Measurements from ENCODE around the gene SMC3.
"Not testable (repeated sequence)": the region's sequence is repeated elsewhere in the genome, so short reads cannot be mapped to it uniquely, and the experiment has no call there.

Gene SMC3

DNA sequence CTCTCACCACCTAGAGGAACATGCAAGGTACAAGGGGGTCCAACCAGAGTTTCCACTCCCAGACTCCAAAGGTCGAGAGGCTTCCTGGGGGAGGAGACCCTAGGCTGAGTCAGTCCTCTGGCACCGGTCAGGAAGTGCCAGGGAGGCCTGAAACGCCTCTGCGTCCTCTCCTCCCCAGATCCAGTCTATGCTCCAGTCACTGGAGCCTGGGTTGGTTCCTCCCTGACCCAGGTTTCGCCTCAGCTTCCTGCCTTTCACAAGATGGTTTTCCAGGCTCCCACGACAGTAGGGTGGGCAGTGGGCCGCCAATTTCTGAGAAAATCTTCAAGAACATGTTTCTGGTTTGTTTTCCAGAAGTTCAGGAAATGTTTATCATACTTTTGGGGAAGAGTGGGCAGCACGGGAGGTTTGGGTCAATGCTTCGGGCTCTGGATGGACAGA lies 39.7 kb upstream of the SMC3 start:
- CTCF ChIA-PET: interaction anchor here (1.0 kb wide), 1 partner anchor 21 kb away, joined by 3 read pairs; no protein-coding TSS in a partner anchor

DNA sequence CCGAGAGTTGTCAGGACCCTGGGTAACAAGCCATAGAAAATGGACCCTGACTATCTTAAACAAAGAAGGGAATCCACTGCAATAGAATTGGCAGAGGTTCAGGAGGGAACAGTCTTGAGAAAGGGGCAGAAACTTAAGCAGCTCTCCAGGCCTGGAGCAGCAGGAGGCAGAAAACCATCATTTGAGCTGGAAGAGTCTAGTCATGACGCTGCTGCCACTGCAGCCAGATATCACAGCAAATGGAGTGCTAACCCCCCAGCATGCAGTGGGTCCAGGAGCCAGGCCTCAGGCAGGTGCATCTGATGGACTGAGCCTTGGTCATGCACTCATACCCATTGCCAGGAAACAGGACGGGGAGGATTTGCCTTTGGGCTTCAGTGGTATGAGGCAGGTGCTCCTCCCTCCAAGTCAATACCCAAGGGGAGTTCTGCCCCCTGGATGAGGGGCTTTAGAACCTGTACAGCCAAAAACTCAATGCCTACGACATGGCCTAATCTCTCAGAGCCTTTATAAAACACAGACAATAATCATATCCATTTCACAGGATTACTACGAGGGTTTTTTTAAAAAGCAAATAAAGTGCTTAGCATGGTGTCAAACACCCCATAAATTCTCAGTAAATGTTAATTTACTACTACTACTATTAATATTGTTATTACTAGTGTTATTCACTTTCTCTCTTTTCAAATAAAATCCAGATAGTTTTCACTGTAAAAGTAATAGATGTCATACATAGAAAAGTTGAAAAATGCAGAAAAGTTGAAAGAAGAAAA lies 39.1 kb upstream of the SMC3 start:
- H3K9me3 ChIP-seq (ENCODE audit: control extremely low read depth in 1 of 5, control insufficient read depth in 4 of 5, insufficient read depth in 2 of 5, low read depth in 1 of 5, low read length in 4 of 5): no peaks in the 10 kb centered on the region
- no peak overlapping the region for H3K27ac ChIP-seq (ENCODE audit: insufficient read depth in 1 of 2, low read depth in 1 of 2, low read length in 2 of 2, poor library complexity in 1 of 2, severe bottlenecking in 2 of 2)
- peaks cover 0 to 11% (median 5%) of the 10 kb centered on the region in 5 experiments for H3K27me3 ChIP-seq (replicated peaks in 2 of 5; ENCODE audit: control insufficient read depth in 4 of 5, insufficient read depth in 5 of 5, low read length in 4 of 5)
- H3K4me3 ChIP-seq (ENCODE audit: control insufficient read depth in 1 of 7, extremely low read depth in 1 of 7, insufficient read depth in 4 of 7, low read depth in 2 of 7, low read length in 6 of 7): no peak overlapping the region
- 95% methylated on average over 4 of the region's 5 CpGs for WGBS (ENCODE audit: insufficient coverage)
- H3K36me3 ChIP-seq (ENCODE audit: control insufficient read depth in 4 of 4, insufficient read depth in 4 of 4, low read length in 3 of 4): no peaks in the 10 kb centered on the region
- peaks cover 0 to 28% (median 4%) of the 10 kb centered on the region in 4 experiments for H3K4me1 ChIP-seq (ENCODE audit: control extremely low read depth in 1 of 4, control insufficient read depth in 4 of 4, insufficient read depth in 4 of 4, low read length in 3 of 4)
- POLR2A ChIA-PET: no interaction called here
- CTCF ChIA-PET: interaction anchor here (1.0 to 1.2 kb wide), 2 partner anchors 18 to 22 kb away, joined by 3 read pairs; no protein-coding TSS in a partner anchor
- no peak for DNase-seq

More for the DNA sequence above, 39.7 kb upstream of the SMC3 start:
- Histone ChIP-seq H3K27me3 (replicated peaks in 2 of 5; ENCODE audit: control insufficient read depth in 4 of 5, insufficient read depth in 5 of 5, low read length in 4 of 5) (peaks cover 0 to 11% (median 5%) of the 10 kb centered on the region in 5 experiments), H3K27ac (ENCODE audit: insufficient read depth in 1 of 2, low read depth in 1 of 2, low read length in 2 of 2, poor library complexity in 1 of 2, severe bottlenecking in 2 of 2) (no peak overlapping the region), H3K4me1 (ENCODE audit: control extremely low read depth in 1 of 4, control insufficient read depth in 4 of 4, insufficient read depth in 4 of 4, low read length in 3 of 4) (peaks cover 0 to 21% (median 4%) of the 10 kb centered on the region in 4 experiments), H3K36me3 (ENCODE audit: control insufficient read depth in 4 of 4, insufficient read depth in 4 of 4, low read length in 3 of 4) (no peaks in the 10 kb centered on the region), H3K4me3 (ENCODE audit: control insufficient read depth in 1 of 7, extremely low read depth in 1 of 7, insufficient read depth in 4 of 7, low read depth in 2 of 7, low read length in 6 of 7) (no peak overlapping the region), H3K9me3 (ENCODE audit: control extremely low read depth in 1 of 5, control insufficient read depth in 4 of 5, insufficient read depth in 2 of 5, low read depth in 1 of 5, low read length in 4 of 5) (no peaks in the 10 kb centered on the region)
- POLR2A ChIA-PET: no interaction called here
- no peak for DNase-seq
- 88% methylated on average over 9 of the region's 9 CpGs for WGBS (ENCODE audit: insufficient coverage)

- CTCF ChIA-PET: interaction anchor here (1.2 kb wide), 1 partner anchor 18 kb away, joined by 3 read pairs; no protein-coding TSS in a partner anchor
- H3K4me3 ChIP-seq (ENCODE audit: control insufficient read depth in 1 of 7, extremely low read depth in 1 of 7, insufficient read depth in 4 of 7, low read depth in 2 of 7, low read length in 6 of 7); POLR2A ChIA-PET; H3K9me3 ChIP-seq (ENCODE audit: control extremely low read depth in 1 of 5, control insufficient read depth in 4 of 5, insufficient read depth in 2 of 5, low read depth in 1 of 5, low read length in 4 of 5); H3K36me3 ChIP-seq (ENCODE audit: control insufficient read depth in 4 of 4, insufficient read depth in 4 of 4, low read length in 3 of 4); H3K27ac ChIP-seq (ENCODE audit: insufficient read depth in 1 of 2, low read depth in 1 of 2, low read length in 2 of 2, poor library complexity in 1 of 2, severe bottlenecking in 2 of 2): not testable (repeated sequence)
- WGBS (ENCODE audit: insufficient coverage): 100% methylated on average over 5 of the region's 8 CpGs
- peaks cover 0 to 30% (median 4%) of the 10 kb centered on the region in 4 experiments for H3K4me1 ChIP-seq (ENCODE audit: control extremely low read depth in 1 of 4, control insufficient read depth in 4 of 4, insufficient read depth in 4 of 4, low read length in 3 of 4)
- peak in 1 of 3 donors; percentile 16 for DNase-seq
- H3K27me3 ChIP-seq (replicated peaks in 2 of 5; ENCODE audit: control insufficient read depth in 4 of 5, insufficient read depth in 5 of 5, low read length in 4 of 5): peaks cover 0 to 11% (median 5%) of the 10 kb centered on the region in 5 experiments
Observed at GRCh38 chr10:110528997-110529524, 38.4 kb upstream of the SMC3 start.

DNA sequence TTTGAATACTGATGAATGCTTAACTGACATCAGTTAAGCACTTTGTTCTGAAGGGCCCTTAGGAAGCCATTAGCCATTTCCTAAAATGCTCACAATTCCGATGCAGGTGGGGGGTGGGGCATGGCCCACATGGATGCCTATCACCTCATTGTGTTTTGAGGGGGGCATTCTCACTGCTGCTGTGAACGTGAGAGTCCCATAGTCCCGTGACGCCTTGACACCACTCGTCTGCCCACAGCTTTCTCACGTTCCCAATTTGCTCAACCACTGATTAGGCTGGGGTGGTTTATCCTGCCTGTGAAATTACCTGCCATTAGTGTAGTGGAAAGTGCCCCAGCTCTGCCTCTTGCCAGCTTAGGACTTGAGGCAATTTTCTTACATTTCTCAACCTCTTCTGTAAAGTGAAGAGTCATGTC lies 37.9 kb upstream of the SMC3 start:
- no peak for DNase-seq
- H3K27me3 ChIP-seq (replicated peaks in 2 of 5; ENCODE audit: control insufficient read depth in 4 of 5, insufficient read depth in 5 of 5, low read length in 4 of 5): peaks cover 0 to 11% (median 5%) of the 10 kb centered on the region in 5 experiments
- peaks cover 0 to 36% (median 4%) of the 10 kb centered on the region in 4 experiments for H3K4me1 ChIP-seq (ENCODE audit: control extremely low read depth in 1 of 4, control insufficient read depth in 4 of 4, insufficient read depth in 4 of 4, low read length in 3 of 4)
- H3K36me3 ChIP-seq (ENCODE audit: control insufficient read depth in 4 of 4, insufficient read depth in 4 of 4, low read length in 3 of 4): no peaks in the 10 kb centered on the region
- 95% methylated on average over 5 of the region's 6 CpGs for WGBS (ENCODE audit: insufficient coverage)
- H3K27ac ChIP-seq (ENCODE audit: insufficient read depth in 1 of 2, low read depth in 1 of 2, low read length in 2 of 2, poor library complexity in 1 of 2, severe bottlenecking in 2 of 2): no peak overlapping the region
- H3K4me3 ChIP-seq (ENCODE audit: control insufficient read depth in 1 of 7, extremely low read depth in 1 of 7, insufficient read depth in 4 of 7, low read depth in 2 of 7, low read length in 6 of 7): no peak overlapping the region
- ChIA-PET CTCF (interaction anchor here (1.2 kb wide), 1 partner anchor 17 kb away, joined by 3 read pairs; no protein-coding TSS in a partner anchor), POLR2A (no interaction called here)
- no peaks in the 10 kb centered on the region for H3K9me3 ChIP-seq (ENCODE audit: control extremely low read depth in 1 of 5, control insufficient read depth in 4 of 5, insufficient read depth in 2 of 5, low read depth in 1 of 5, low read length in 4 of 5)

DNA sequence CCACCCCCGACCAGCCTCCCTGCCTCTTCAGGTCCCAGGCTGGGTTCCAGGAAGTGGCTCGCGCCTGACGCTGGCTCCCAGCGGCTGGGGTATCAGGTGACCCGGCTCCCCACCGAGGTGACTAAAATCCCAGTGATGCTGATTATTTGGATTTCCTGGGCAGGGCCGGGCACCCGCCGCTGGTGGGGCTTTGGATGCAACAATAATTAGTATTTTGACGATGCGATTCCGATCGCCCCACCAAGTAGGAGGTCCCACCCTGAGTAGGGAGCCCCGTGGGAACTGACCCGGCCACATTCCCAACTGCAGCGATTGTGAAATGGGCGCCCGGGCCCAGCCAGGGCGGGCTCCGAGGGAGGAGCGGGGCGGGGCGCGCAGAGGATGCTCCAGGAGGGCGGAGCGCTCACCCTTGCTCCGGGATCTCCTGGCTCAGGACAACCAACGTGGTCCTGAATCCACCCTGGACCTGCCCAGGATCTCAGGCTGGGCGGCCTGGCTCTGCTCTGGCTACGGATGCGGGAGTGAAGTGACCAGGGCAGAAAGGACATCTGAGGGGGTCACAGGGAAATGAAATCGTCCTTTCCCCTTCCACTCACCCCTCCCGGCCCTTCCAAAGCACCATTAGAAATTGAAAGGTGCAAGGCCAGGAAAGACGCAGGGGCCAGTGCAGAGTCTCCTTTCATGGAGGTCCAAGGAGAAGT lies 37.2 kb upstream of the SMC3 start:
- Histone ChIP-seq H3K9me3 (ENCODE audit: control extremely low read depth in 1 of 5, control insufficient read depth in 4 of 5, insufficient read depth in 2 of 5, low read depth in 1 of 5, low read length in 4 of 5) (no peaks in the 10 kb centered on the region), H3K4me1 (ENCODE audit: control extremely low read depth in 1 of 4, control insufficient read depth in 4 of 4, insufficient read depth in 4 of 4, low read length in 3 of 4) (peaks cover 0 to 41% (median 4%) of the 10 kb centered on the region in 4 experiments), H3K4me3 (ENCODE audit: control insufficient read depth in 1 of 7, extremely low read depth in 1 of 7, insufficient read depth in 4 of 7, low read depth in 2 of 7, low read length in 6 of 7) (peak overlapping the region in 1 of 7 experiments; percentile 19), H3K27me3 (replicated peaks in 2 of 5; ENCODE audit: control insufficient read depth in 4 of 5, insufficient read depth in 5 of 5, low read length in 4 of 5) (peaks cover 0 to 11% (median 5%) of the 10 kb centered on the region in 5 experiments), H3K36me3 (ENCODE audit: control insufficient read depth in 4 of 4, insufficient read depth in 4 of 4, low read length in 3 of 4) (no peaks in the 10 kb centered on the region), H3K27ac (ENCODE audit: insufficient read depth in 1 of 2, low read depth in 1 of 2, low read length in 2 of 2, poor library complexity in 1 of 2, severe bottlenecking in 2 of 2) (no peak overlapping the region)
- CTCF ChIA-PET: no interaction called here
- DNase-seq: no peak
- POLR2A ChIA-PET: no interaction called here
- WGBS (ENCODE audit: insufficient coverage): 26% methylated on average over 20 of the region's 35 CpGs

DNA sequence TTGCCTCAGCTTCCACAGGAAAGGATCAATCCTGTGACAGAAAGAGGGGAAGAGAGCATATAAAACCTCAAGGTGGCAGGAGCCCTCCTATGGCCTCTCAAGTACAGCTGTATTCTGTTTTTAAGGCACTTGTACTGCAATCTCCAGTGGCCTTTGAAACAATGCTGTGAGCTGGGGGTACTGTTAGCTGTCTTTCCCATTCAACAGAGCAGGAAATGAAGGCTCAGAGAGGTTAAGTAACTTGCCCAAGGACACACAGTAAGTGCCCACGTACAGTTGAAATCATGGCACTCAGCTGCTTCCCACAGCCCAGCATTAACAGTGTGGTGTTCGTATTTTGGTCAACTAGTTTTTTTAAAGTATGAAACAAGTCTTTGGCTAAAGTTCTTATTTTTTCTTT lies 35.8 kb upstream of the SMC3 start:
- Histone ChIP-seq H3K4me3 (ENCODE audit: control insufficient read depth in 1 of 7, extremely low read depth in 1 of 7, insufficient read depth in 4 of 7, low read depth in 2 of 7, low read length in 6 of 7) (no peak overlapping the region), H3K9me3 (ENCODE audit: control extremely low read depth in 1 of 5, control insufficient read depth in 4 of 5, insufficient read depth in 2 of 5, low read depth in 1 of 5, low read length in 4 of 5) (no peaks in the 10 kb centered on the region), H3K4me1 (ENCODE audit: control extremely low read depth in 1 of 4, control insufficient read depth in 4 of 4, insufficient read depth in 4 of 4, low read length in 3 of 4) (peaks cover 4 to 51% (median 14%) of the 10 kb centered on the region in 4 experiments), H3K27ac (ENCODE audit: insufficient read depth in 1 of 2, low read depth in 1 of 2, low read length in 2 of 2, poor library complexity in 1 of 2, severe bottlenecking in 2 of 2) (no peak overlapping the region), H3K36me3 (ENCODE audit: control insufficient read depth in 4 of 4, insufficient read depth in 4 of 4, low read length in 3 of 4) (no peaks in the 10 kb centered on the region), H3K27me3 (replicated peaks in 2 of 5; ENCODE audit: control insufficient read depth in 4 of 5, insufficient read depth in 5 of 5, low read length in 4 of 5) (peaks cover 0 to 11% (median 5%) of the 10 kb centered on the region in 5 experiments)
- ChIA-PET CTCF (interaction anchor here (0.6 to 1.5 kb wide), 3 partner anchors 16 to 89 kb away, joined by 3 to 4 read pairs (median 3); no protein-coding TSS in a partner anchor), POLR2A (no interaction called here)
- WGBS (ENCODE audit: insufficient coverage): 100% methylated on average over 1 of the region's 2 CpGs
- DNase-seq: no peak
